22Rv1 (cell line): ENCODE data around the gene RPUSD4.

Experiments
- ZFX ChIP-seq: fragments of 450-650 bp; IDR thresholded peaks from 2 replicates; pipeline ENCODE4 v1.6.1; 2017; ENCODE audit warnings: antibody characterized with exemption, borderline replicate concordance
- TF ChIP-seq, protein P1 (sequence below): fragments of 450-650 bp; IDR thresholded peaks from 2 replicates; pipeline ENCODE4 v1.5.1; 2017; ENCODE audit warnings: mild to moderate bottlenecking

DNA sequence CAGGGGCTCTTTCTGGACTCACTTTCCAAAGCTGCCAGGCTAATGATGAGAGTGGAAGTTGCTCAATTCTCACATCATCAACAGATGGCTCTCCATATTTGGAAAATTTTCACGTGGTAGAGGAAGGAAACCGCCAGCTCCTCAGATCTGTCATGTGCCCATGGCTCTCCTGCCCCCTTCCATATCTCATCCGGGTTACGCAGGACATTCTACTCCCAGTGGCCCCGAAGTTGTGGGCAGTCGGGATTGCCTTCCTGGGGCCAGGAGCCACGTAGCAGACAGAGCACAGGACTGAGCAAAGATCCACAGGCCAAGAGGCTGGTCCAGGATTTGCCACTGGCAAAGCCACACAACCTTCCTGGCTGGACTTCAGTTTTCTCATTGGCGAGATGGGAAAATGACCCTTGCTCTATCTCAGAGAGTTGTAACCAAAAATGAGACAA is 38.8 kb downstream of the RPUSD4 start:
- TF ChIP-seq, protein P1, sequence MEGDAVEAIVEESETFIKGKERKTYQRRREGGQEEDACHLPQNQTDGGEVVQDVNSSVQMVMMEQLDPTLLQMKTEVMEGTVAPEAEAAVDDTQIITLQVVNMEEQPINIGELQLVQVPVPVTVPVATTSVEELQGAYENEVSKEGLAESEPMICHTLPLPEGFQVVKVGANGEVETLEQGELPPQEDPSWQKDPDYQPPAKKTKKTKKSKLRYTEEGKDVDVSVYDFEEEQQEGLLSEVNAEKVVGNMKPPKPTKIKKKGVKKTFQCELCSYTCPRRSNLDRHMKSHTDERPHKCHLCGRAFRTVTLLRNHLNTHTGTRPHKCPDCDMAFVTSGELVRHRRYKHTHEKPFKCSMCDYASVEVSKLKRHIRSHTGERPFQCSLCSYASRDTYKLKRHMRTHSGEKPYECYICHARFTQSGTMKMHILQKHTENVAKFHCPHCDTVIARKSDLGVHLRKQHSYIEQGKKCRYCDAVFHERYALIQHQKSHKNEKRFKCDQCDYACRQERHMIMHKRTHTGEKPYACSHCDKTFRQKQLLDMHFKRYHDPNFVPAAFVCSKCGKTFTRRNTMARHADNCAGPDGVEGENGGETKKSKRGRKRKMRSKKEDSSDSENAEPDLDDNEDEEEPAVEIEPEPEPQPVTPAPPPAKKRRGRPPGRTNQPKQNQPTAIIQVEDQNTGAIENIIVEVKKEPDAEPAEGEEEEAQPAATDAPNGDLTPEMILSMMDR, result no peak
- TF ChIP-seq ZFX, result no peak
